GM08714 (cell line): ENCODE results near the gene GOLGA7B.

Source experiments
- H3K4me3 ChIP-seq: fragments of 200-500 bp; sonication (Bioruptor generic); 2 replicates; pipeline ENCODE4 v1.5.1; 2014; ENCODE audit warnings: mild to moderate bottlenecking, low read length, inconsistent platforms
- ZNF274 ChIP-seq: IDR thresholded peaks from 2 replicates; pipeline ENCODE4 v1.6.1; 2012; ENCODE audit warnings: mild to moderate bottlenecking, low read depth, low read length

GOLGA7B gene

GRCh38 chr10:97849103-97849686 is 448 bp upstream of the GOLGA7B start:
- peak overlapping the region; percentile 53; the same call in 1 of the 2 replicates for H3K4me3 ChIP-seq
- no peak for TF ChIP-seq ZNF274

DNA sequence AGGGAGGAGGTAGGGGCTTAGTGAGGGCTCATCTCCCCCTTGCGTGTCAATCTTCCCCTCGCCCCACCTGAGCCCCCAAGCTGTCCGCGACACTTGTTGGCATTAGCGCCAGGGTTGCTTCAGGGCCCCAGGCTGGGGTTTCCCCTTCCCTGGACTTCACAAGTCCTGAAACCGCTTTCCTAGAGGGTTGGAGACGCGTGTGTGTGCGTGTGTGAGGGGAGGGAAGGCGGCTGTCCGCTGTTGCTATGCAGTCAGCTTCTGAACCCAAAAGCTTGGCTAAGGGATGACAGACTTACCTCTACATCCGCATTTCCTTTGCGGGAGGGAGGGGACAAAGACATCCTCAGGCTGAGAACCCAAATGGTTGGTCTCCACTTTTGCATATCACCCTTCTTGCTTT is 803 bp downstream of the GOLGA7B start:
- no peak for TF ChIP-seq ZNF274
- no peak overlapping the region for H3K4me3 ChIP-seq

DNA sequence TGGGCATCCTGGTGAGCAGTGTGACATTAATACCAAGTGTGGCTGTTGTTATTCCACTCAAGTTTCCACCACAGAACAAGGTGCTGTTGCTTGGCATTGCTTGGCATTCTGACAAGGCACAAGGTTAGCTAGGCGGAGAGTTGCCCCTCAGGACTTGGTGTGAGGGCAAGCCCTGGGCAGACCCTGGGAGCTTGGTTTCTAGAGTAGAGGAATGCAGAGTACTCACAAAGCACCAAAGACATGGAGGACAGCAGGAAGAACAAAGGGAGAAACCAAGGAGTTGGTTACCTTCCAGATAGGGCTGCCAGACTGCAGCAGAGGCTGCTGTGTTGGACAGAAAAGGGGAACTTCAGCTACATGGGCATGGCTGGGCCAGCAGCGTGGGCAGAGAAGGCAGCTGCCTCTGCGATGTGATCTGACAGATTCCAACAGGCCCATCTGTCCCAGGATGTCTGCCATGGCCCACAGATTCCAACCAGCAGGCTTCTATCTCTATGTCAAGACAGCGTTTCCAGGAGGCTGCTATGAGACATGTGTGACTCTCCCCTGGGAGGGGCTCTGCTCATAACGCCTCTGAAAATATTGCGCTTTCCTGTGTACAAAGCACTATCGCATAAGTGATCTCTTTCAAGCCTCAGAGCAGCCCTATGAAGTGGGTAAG is 1.8 kb downstream of the GOLGA7B start:
- no peak overlapping the region for H3K4me3 ChIP-seq
- TF ChIP-seq ZNF274 = no peak

DNA sequence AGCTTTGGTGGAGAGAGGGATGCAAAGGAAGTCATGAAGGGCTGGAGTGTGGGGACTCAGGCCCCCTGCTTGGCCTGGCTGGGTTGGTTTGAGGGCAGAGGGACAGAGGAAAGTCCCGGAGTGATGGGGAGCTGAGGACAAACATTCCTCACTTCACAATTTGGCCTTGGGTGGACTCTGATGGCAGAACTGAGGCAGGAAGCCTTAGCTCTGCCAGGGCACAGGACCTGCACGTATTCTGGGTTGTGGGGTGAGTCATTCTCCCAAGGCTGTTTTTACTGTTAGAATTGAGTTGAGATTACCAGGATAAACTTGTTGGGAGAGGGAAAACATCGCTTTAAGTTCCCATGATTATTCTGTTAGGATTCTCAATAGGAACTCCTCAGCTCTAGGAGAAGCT is 2.6 kb downstream of the GOLGA7B start:
- no peak for TF ChIP-seq ZNF274
- H3K4me3 ChIP-seq = no peak overlapping the region

GRCh38 chr10:97852840-97853405 is 3.3 kb downstream of the GOLGA7B start:
- H3K4me3 ChIP-seq = no peak overlapping the region
- no peak for TF ChIP-seq ZNF274

DNA sequence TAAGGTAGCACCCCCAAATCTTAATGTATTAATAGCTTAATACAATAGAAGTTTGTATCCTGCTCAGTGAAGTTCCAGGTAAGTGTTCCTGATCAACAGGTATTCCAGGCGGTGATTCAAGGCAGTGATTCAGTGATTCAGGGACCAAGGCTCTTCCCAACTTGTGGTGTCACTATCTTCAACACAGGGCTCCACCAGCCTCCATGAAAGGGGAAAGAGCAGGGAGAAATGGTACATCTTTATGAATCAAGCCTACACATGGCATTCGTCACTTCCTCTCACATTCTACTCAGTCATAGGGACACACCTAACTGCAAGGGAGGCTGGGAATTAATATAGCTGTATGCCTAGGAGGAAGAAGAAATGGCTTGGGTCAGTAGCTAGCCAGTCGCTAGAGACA is 5.1 kb downstream of the GOLGA7B start:
- H3K4me3 ChIP-seq = no peak overlapping the region
- TF ChIP-seq ZNF274 = no peak

- no peak overlapping the region for H3K4me3 ChIP-seq
- TF ChIP-seq ZNF274 = no peak
These were observed 8.4 kb downstream of the GOLGA7B start for GRCh38 chr10:97858001-97858439.

DNA sequence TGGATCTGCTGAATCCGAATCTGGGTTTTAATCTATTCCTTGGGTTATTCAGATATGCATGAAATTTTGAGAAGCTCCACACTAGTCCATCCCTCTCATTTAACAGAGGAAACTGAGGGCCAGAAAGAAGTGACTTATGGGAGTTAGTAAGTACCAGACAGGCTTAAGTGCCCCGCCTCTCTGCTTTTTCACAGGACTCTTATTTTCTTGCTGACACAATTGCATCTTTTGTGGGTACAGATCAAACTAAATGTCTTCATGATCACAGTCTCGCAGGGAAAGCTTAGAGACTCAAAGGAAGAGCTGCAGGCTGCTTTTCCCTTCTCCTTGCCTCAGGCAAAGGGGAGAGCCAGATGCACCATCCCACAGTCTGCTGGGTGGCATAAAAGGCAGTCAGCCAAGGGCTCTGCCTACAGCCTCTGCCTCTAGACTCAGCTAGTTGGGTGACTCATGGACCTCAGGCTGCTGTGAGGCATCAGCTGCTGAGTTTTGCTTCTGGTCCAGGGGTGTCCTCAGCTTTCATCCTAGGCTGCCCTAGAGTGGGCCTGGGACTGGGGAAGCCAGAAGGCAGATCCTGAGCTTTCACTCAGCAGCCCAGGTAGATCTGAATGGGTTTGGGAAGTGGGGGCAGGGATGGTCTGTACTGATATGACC is 11.6 kb downstream of the GOLGA7B start:
- no peak overlapping the region for H3K4me3 ChIP-seq
- TF ChIP-seq ZNF274 = no peak

GRCh38 chr10:97861924-97862323 is 12.3 kb downstream of the GOLGA7B start:
- no peak for TF ChIP-seq ZNF274
- no peak overlapping the region for H3K4me3 ChIP-seq

GRCh38 chr10:97863808-97864207 is 14.2 kb downstream of the GOLGA7B start:
- no peak for TF ChIP-seq ZNF274
- H3K4me3 ChIP-seq = no peak overlapping the region

- H3K4me3 ChIP-seq = no peak overlapping the region
- TF ChIP-seq ZNF274 = no peak
These were observed 15.8 kb downstream of the GOLGA7B start for GRCh38 chr10:97865488-97865887.

DNA sequence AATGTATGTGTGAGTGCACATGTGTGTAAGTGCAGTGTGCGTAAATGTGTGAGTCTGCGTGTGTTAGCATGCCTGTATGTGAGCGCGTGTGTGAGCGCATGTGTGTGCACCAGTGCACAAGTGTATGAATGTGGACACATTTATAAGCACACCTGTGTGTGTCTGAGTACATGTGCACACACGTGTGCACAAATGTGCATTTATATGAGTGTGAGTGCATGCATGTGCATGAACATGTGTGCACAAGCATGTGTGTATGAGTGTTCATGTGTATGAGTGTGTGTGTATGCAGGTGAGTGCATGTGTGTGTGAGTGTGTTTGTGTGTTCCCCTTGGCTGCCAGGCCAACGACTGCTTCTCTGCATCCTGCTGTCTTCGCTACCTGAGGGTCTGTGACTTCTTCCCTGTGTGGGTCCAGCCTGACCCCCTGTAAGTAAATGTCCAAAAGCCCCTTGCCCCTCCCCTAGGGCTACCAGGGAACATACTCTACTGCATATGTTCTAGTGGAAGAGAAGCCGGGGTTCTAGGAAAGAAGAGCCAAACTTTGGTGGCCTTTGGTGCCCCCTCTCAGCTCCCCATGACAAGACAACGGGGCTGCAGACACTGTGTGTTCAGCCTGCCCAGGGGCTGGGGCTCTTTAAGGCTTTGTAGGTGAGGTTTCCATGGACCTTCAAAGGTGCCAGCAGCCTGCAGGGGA is 17.0 kb downstream of the GOLGA7B start:
- no peak overlapping the region for H3K4me3 ChIP-seq
- no peak for TF ChIP-seq ZNF274

DNA sequence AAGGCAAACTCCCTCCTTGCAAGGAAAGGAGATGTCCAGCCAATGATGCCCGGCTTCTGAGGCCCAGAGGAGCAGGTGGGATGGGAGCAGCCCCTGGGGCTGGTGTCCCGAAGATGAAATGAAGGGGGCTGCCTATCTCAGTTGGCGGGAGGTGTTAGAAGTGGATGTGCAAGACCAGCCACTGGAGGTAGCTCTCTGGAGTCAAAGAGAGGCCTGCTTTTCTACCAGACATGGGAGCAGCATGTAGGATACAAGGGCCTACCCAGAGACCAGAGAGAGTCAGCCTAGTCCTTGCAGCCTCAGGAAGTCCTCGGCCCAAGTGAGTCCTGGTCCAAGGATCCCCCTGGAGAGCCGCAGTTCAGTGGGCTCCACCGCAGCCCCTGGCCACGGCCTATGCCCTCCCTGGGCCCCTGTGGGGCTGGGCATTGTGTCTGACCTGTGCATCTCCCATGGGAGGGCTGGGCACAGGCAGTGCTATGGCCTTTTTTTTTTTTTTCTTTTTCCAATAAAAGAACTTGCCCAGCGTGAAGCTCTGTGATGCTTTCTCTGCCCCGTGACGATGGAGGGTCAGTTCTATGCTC is 17.7 kb downstream of the GOLGA7B start:
- TF ChIP-seq ZNF274 = no peak
- H3K4me3 ChIP-seq = no peak overlapping the region

GRCh38 chr10:97868134-97868685 is 18.6 kb downstream of the GOLGA7B start:
- TF ChIP-seq ZNF274 = no peak
- no peak overlapping the region for H3K4me3 ChIP-seq
